Stromal cell of bone marrow (primary cell): ENCODE data around the gene GPRIN3.
"Not testable (repeated sequence)": the region's sequence is repeated elsewhere in the genome, so short reads cannot be mapped to it uniquely, and the experiment has no call there.

ENCODE experiments used
- DNase-seq: peaks from one replicate; pipeline ENCODE4 v3.0.0-alpha.2; 2012; ENCODE audit warnings: low read depth

Gene GPRIN3

GRCh38 chr4:89254847-89255246, 52.8 kb downstream of the GPRIN3 start:
- peak; percentile 3 for DNase-seq

DNA sequence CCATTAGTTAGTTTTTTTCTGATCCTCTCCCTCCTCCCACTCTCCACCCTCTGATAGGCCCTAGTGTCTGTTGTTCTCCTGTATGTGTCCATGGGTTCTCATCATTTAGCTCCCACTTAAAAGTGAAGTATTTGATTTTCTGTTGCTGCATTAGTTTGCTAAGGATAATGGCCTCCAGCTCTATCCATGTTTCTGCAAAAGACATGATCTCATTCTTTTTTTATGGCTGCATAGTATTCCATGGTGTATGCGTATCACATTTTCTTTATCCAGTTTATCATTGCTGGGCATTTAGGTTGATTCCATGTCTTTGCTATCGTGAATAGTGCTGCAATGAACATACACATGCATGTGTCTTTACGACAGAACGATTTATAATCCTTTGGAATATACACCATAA, 53.3 kb downstream of the GPRIN3 start:
- not testable (repeated sequence) for DNase-seq

GRCh38 chr4:89253935-89254334, 53.7 kb downstream of the GPRIN3 start:
- no peak for DNase-seq

- no peak for DNase-seq
Observed at GRCh38 chr4:89253311-89253710, 54.3 kb downstream of the GPRIN3 start.

DNA sequence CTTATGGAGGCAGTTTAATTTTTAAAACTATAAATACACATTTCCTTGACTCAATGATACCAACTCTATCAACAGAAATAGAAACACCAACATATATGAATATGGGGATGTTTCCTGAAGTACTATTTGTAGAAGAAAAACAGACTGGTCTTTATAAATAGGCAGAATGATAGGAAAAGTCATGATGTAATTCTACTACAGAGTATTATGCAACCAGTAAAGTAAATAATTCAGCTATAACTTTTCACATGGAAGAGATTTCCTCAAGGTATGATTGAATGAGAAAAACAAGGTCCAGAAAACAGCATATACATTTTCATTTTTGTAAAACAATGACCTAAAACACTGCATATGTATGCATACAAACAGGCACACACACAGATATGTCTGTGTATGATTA, 56.2 kb downstream of the GPRIN3 start:
- DNase-seq = no peak

DNA sequence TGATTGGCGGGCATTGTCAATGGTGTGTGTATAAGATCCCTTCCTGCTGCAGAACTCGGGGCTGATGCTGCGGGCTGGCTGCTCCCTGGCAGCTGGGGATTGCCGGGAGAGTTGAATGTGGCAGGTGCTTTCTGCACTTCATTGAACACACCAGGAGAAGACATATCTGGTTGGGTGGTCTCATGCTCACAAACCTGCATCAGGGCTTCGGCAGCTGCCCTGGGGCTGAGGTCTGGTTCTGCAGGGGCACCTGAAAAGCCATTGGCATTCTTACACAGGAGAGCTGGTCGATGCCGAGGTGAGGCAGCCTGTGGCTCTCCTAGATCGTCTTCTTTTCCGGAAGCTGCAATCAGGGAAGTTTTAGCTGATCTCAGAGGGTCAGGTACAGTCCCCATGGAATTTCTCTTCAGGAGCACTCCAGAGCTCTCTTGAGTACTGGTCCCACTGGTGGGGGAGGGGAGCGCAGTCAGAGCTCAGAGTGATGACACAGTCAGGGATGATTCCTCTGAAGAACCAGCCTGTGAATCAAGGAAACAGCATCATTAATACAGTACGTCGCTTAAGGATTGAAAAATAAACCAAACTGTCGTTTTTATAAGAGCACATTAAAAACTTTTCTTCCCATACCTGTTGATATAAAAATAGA, 57.8 kb downstream of the GPRIN3 start:
- DNase-seq = no peak

DNA sequence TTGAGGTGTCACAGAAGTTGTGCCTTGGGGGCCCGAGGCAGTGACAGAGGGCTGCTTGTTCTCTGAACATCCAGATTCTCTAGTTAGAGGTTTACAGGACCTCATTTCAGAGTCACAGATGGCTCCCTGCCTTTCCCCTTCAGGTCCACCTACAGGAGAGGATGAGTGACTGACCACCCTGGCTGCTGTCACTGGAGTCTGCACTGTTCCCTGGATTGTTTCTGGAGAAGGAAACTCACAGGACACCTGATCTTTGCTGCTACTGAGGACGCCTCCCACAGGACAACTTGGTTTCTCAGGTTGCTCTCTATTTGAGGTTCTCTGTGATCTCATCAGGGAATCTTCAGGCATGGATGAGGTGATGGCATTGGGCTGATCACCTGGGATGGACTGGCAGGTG, 58.3 kb downstream of the GPRIN3 start:
- no peak for DNase-seq

GRCh38 chr4:89248879-89249281, 58.7 kb downstream of the GPRIN3 start:
- no peak for DNase-seq

GRCh38 chr4:89247951-89248350, 59.6 kb downstream of the GPRIN3 start:
- DNase-seq = no peak

DNA sequence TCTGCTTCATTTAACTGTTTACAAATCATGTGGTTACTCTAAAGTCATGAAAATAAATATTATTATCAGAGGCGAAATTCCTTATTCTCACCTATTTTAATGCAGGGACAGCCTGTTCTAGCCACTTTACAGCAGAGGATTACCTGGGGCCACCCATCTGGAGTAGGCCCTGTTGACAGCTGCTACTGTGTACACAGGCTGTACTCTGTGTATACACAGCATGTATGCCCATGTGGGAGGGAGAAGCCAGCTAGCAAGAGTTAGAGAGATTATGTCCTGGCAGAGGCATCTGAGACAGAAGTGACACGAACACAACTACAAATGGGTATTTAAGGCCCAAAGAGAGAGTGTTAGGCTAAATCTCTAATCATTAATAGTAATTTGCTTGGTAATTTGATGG, 62.1 kb downstream of the GPRIN3 start:
- DNase-seq = no peak

DNA sequence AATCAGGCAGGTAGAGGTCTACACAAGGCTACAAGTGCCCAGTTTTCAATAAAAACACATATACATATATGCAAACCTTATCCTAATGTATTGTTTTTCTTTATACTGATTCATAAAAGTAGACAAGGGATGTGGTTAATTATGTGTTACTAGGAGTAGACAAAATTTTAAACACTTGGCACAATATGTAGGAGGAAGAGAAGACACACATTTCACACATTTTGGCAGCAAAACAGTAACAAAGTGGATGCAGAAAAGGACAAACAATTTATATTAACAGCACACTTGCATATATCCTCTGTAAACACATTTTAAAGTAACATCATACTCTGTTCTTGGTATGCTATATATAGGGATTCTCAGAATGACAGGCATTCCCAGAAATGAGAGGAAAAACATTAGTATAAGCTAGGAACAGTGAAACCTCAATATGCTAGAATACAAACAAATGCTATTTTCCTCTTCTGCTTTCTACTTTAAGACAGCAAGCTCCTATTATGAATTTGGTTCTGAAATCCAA, 63.8 kb downstream of the GPRIN3 start:
- no peak for DNase-seq

- DNase-seq = no peak
Observed at GRCh38 chr4:89242864-89243732, 64.5 kb downstream of the GPRIN3 start.

DNA sequence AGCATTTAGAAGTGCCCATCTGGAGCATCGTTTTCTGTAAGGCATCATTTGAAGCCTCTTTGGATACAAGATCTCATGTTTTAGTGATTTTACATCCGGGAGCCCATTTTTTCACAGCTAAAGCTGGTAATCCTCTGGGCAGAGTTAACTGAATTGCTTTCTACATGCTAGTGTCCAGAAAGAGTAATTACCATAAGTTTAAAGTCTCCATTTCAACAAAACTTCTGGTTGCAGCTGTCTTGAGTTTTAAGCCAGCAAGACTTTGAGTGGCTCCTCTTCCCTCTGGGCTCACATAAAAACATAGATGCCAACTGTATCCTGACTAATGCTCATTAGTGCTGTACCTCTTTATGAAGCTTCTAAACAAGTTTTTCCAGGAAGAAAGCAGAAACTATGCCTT, 65.4 kb downstream of the GPRIN3 start:
- DNase-seq = no peak

GRCh38 chr4:89230271-89230670, 77.3 kb downstream of the GPRIN3 start:
- no peak for DNase-seq

GRCh38 chr4:89226665-89227574, 80.7 kb downstream of the GPRIN3 start:
- DNase-seq = peak; percentile 65

DNA sequence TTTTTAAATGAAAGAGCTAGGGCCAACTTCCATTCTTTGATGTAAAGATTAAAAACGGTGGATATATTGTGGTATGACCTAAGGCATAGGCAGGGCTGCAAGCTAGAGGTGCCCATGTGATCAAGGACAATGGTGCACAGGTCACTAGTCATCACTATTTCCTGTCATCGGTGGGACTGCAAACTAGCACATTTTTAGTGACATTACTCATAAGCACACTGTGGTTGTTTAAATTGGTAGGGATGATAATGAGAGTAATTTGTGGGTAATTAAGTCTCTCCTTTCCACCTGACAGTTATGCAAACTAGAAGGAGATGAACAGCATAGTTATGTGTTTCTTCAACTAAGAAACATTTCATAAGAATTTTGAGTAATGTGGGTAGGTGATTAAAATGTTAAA, 85.4 kb downstream of the GPRIN3 start:
- no peak for DNase-seq

DNA sequence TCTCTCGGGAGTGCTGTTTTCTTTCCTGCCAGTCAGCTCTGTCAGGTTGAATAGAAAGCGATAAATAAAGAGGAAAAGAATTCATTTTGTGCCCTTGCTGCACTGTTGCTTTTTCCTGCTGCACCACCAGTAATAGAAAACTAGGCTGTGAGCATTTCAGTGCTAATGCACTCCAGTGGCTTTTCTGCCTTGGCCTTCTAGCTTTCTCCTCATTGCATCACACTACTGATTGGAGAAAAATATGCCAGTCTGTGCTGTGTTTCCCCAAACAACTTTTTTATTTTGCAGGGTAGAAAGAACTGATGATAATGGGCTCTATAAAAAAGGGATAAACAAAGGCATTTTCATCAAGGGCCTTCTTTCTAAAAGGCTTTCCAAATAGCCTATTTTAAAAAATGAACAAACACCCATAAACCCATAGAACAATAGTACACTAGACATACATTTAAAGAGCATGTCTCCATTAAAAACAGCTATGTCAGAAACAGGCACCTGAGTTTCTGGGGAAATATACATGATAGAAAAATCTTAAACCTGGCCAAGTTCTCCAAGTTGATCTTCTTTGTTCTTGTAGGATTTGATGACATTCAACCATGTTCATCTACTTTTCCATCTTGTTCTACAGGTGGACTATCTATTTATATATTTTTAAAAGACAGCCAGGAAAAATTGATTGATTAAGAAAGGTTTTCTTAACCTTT, 86.3 kb downstream of the GPRIN3 start:
- no peak for DNase-seq

- no peak for DNase-seq
Observed at GRCh38 chr4:89218587-89218986, 89.0 kb downstream of the GPRIN3 start.

DNA sequence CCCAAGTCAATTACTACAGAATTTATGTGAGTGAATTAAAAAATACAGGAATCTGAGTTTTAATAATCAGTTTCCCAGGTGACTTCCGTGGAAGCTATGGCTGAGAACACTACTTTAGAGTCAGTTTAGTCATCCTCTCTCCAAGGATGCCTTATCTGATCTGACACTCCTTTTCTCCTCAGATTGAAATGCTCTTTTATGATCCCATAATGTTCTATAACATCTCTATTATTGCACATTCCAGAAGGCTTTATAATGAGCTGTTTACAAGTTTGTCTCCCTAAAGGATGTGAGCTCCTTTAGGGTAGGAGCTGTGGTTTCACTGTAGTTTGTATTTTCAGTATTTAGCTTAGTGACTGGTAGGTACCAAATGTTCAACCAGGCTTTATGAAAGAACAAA, 90.0 kb downstream of the GPRIN3 start:
- DNase-seq = no peak

DNA sequence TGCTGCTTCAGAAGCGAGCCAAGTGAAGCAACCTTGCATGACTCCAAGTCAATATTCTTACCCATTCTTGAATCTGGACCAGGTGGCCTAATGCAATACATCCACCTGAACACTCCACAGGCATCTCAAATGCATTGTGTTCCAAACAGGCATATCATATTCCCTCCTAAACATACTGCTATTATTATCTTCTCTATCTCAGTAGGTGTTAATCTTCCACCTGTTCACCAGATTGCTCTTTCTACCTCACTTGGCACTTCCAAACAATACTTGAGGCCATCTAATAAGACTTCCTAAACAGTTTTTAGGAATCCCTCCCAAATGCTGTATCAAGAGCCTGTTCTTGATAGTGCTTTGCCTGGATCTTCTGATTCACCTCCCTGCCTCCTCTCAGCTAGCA, 90.7 kb downstream of the GPRIN3 start:
- DNase-seq = no peak

DNA sequence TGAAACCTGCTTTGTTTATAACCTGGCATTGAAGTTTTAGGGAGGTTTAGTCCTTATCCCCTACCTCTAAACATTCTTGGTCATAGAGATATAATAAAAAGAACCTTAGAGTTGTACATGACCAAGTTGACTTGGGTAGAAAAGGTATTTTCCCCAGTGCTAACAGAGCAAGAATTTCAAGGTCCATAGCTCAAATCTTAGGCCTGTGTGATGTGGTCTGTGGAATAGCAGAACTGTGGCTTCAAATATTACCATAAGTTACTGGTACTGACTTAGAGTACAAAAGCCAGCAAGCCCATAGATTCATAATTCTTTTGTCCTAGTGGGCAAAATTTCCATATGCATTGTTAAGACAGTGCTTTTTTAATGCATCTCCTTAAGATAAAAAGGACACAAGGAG, 91.2 kb downstream of the GPRIN3 start:
- DNase-seq = no peak

DNA sequence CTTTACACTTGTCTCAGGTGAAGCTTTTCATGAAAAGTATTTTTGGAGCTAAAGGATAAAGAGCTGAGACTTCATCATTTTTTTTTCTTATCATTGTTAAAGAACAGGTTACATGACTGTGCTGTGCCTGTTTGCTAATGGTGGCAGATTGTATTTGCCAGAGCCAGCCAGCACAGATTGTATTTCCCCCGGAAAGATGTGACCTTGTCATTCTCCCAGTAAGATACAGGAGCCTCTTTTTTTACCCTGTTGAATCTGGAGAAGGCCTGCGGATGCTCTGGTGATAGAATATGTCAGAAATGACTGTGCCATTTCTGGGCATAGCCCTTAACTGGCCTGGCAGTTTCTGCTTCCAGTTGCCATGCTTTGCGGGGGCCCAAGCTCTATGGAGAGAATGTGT, 91.9 kb downstream of the GPRIN3 start:
- no peak for DNase-seq
